HepG2 (cell line): ENCODE results near the gene KLHL36. TPM values are rescaled to one million over a fixed set of nuclear protein-coding genes. Genes with fewer than 3 reads are reported as not detected.
"Not testable (repeated sequence)": the region's sequence is repeated elsewhere in the genome, so short reads cannot be mapped to it uniquely, and the experiment has no call there.

ENCODE experiments used
- ATAC-seq: fragments of 200-7000 bp; cut with Tn5 transposase; 3 replicates; pipeline ENCODE4 v1.9.1; 2020; ENCODE audit warnings: mild to moderate bottlenecking, moderate library complexity
- BruUV-seq: library from RNA; stranded (reverse); fragments of 400-500 nt; replicated peaks from 2 replicates; lab custom pipeline; 2021; lab: Mats Ljungman, UMichigan
- CTCF ChIA-PET: fragments of 300-600 bp; formaldehyde crosslinking; extraction: SDS; loops from one replicate; lab custom pipeline; 2021; ENCODE audit warnings: low total read pairs, inconsistent platforms, low intra/inter-chr PET ratio; lab: Yijun Ruan, JAX
- POLR2A ChIA-PET: fragments of 350-600 bp; sonication (Branson Sonifier 250); formaldehyde crosslinking; loops from one replicate; lab custom pipeline; 2020; ENCODE audit warnings: antibody characterized with exemption, inconsistent platforms; lab: Yijun Ruan, JAX
- DNase-seq: peaks from one replicate; pipeline ENCODE4 v3.0.0-alpha.2; 2015; ENCODE audit warnings: low spot score
- FAIRE-seq: peaks from 3 replicates; lab custom pipeline; 2011; peaks lifted over from hg19 to GRCh38; lab: Jason Lieb, UNC
- H2AFZ ChIP-seq: one replicate; pipeline ENCODE4 v1.6.1; 2011; ENCODE audit warnings: low read length, inconsistent platforms
- H3K27ac ChIP-seq: fragments of 300-600 bp; 3 replicates; pipeline ENCODE4 v1.8.0; 2011; ENCODE audit warnings: mixed run types, mild to moderate bottlenecking, mixed read lengths, low read length, inconsistent platforms; ENCODE audit not compliant: insufficient read depth; ENCODE audit errors: extremely low read length
- H3K27me3 ChIP-seq, 2 experiments: fragments of 200-600 bp in 1 of 2; 2 replicates in 1 of 2; 3 replicates in 1 of 2; pipeline versions ENCODE4 v1.6.0 to v1.8.0; 2011; ENCODE audit warnings: low read length in 2 of 2, mild to moderate bottlenecking in 2 of 2, moderate library complexity in 2 of 2, inconsistent platforms in 1 of 2; ENCODE audit not compliant: insufficient read depth in 2 of 2, control insufficient read depth in 1 of 2
- H3K36me3 ChIP-seq, 2 experiments: fragments of 200-600 bp in 1 of 2; replicated peaks in 1 of 2; 2 replicates in 1 of 2; 3 replicates in 1 of 2; pipeline versions ENCODE4 v1.5.1 to v1.8.0; 2011; ENCODE audit warnings: low read length in 2 of 2, inconsistent platforms in 1 of 2; ENCODE audit not compliant: insufficient read depth in 2 of 2, control insufficient read depth in 1 of 2
- H3K4me1 ChIP-seq: 2 replicates; pipeline ENCODE4 v1.5.1; 2012; ENCODE audit warnings: low read length, inconsistent platforms; ENCODE audit not compliant: insufficient read depth
- H3K4me2 ChIP-seq: 2 replicates; pipeline ENCODE4 v1.6.0; 2011; ENCODE audit warnings: low read depth, low read length, inconsistent platforms
- H3K4me3 ChIP-seq, 3 experiments: fragments of 200-600 bp in 1 of 3; sonication (generic), shearing (Covaris generic) in 1 of 3; replicated peaks in 1 of 3; 2 replicates each; pipeline ENCODE4 v1.5.1; 2011 to 2016; ENCODE audit warnings: low read length in 3 of 3, inconsistent platforms in 2 of 3, low read depth in 2 of 3, mild to moderate bottlenecking in 2 of 3, control low read depth in 1 of 3, mixed read lengths in 1 of 3; ENCODE audit not compliant: insufficient read depth in 1 of 3
- H3K79me2 ChIP-seq: one replicate; pipeline ENCODE4 v1.6.1; 2011; ENCODE audit warnings: low read length, inconsistent platforms; ENCODE audit not compliant: insufficient read depth
- H3K9ac ChIP-seq: 2 replicates; pipeline ENCODE4 v1.6.0; 2011; ENCODE audit warnings: mild to moderate bottlenecking, low read depth, low read length, inconsistent platforms; ENCODE audit not compliant: insufficient read depth
- H3K9me3 ChIP-seq: 2 replicates; pipeline ENCODE4 v1.5.1; 2012; ENCODE audit warnings: mild to moderate bottlenecking, low read length
- H4K20me1 ChIP-seq: 2 replicates; pipeline ENCODE4 v1.6.0; 2011; ENCODE audit warnings: inconsistent platforms, mild to moderate bottlenecking, low read length, moderate library complexity; ENCODE audit not compliant: insufficient read depth
- BHLHE40 ChIP-seq: IDR thresholded peaks from 2 replicates; pipeline ENCODE4 v1.6.1; 2011; ENCODE audit warnings: low read length, improper control_type of control experiment
- KDM6A ChIP-seq: IDR thresholded peaks from 2 replicates; pipeline ENCODE4 v1.6.1; 2016; ENCODE audit warnings: low read depth
- ZBTB37 ChIP-seq: sonication (generic); formaldehyde crosslinking; IDR thresholded peaks from 2 replicates; pipeline ENCODE4 v1.4.0; 2020; ENCODE audit warnings: mild to moderate bottlenecking, missing genetic modification reagents
- ZFP90 ChIP-seq: sonication (generic); formaldehyde crosslinking; IDR thresholded peaks from 2 replicates; pipeline ENCODE4 v1.8.0; 2022; ENCODE audit warnings: missing genetic modification reagents, mild to moderate bottlenecking, inconsistent platforms, borderline replicate concordance
- ZNF382 ChIP-seq: sonication (generic); formaldehyde crosslinking; IDR thresholded peaks from 2 replicates; pipeline ENCODE4 v1.5.0; 2020; ENCODE audit warnings: missing genetic modification reagents, mild to moderate bottlenecking, borderline replicate concordance
- ZNF430 ChIP-seq: sonication (generic); formaldehyde crosslinking; IDR thresholded peaks from 2 replicates; pipeline ENCODE4 v1.9.0; 2021; ENCODE audit warnings: mild to moderate bottlenecking, missing genetic modification reagents
- ZNF441 ChIP-seq: sonication (generic); formaldehyde crosslinking; IDR thresholded peaks from 2 replicates; pipeline ENCODE4 v1.7.0; 2021; ENCODE audit warnings: missing genetic modification reagents, borderline replicate concordance
- WGBS: methylation state at CpG from one replicate; pipeline ENCODE4 v1.1.6; 2017; ENCODE audit warnings: low lambda C conversion rate; 5-methylcytosine and 5-hydroxymethylcytosine counted together
- in situ Hi-C: cut with HindIII; loops from 2 replicates; pipeline ENCODE4 v1.10.0; 2017; ENCODE audit warnings: low pct_unique_long_range_greater_than_20kb; ENCODE audit not compliant: extremely low pct_ligation_motif_present
- intact Hi-C: fragments of 100-400 bp; cut with micrococcal nuclease; formaldehyde crosslinking; loops from one replicate; pipeline ENCODE4 v1.10.0; 2022; ENCODE audit not compliant: unreplicated experiment
- polyA plus RNA-seq, 8 experiments: library from polyadenylated mRNA; depleted of rRNA in 3 of 8; stranded (reverse) in 7 of 8; unstranded in 1 of 8; fragments of >200 nt; fragmentation: Illumina TruSeq in 4 of 8; extraction: Trizol in 4 of 8; gene quantifications; 2 replicates each; pipeline versions ENCODE4 v1.2.1 to v1.2.3, GENCODE V29; 2011 to 2016; ENCODE audit warnings: low read depth in 4 of 8, missing spikeins in 1 of 8, mixed read lengths in 1 of 8; ENCODE audit not compliant: insufficient read depth in 1 of 8
- total RNA-seq, 5 experiments: library from RNA; depleted of rRNA; stranded (reverse); fragments of >200 nt; fragmentation: Illumina TruSeq; extraction: Trizol; gene quantifications; 2 replicates each; pipeline ENCODE4 v1.2.3, GENCODE V29; 2016; ENCODE audit warnings: low read depth in 1 of 5
- TF ChIP-seq, protein P1 (sequence below): IDR thresholded peaks from 2 replicates; pipeline ENCODE4 v1.6.1; 2016

KLHL36 gene
- total and polyA plus RNA-seq, 2 of the 13 experiments (the other 11 are each of a cell fraction or from before 2014, with no cell fraction given), result 24.3 to 26.0 TPM

DNA sequence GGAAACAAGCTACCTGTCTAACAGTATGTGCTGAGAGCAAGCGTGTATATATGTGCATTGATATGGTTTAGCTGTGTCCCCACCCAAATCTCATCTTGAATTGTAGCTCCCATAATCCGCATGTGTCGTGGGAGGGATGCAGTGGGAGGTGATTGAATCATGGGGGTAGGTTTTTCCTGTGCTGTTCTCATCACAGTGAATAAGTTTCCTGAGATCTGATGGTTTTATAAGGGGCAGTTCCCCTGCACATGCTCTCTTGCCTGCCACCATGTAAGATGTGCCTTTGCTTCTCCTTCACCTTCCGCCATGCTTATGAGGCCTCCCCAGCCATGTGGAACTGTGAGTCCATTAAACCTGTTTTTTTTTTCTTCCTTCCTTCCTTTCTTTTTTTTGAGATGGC, 39.9 kb downstream of the KLHL36 start:
- TF ChIP-seq ZNF430 (CRISPR knock-in tag), result 0 out of 2 replicates have a peak, but pooled peaks have one; percentile 58
- WGBS, result 95% methylated on average over 4 of the region's 4 CpGs
- in situ Hi-C loops, H3K4me3 ChIP-seq, BruUV-seq, H3K9me3 ChIP-seq, H3K27me3 ChIP-seq, H3K79me2 ChIP-seq, DNase-seq, CTCF ChIA-PET, H3K9ac ChIP-seq, H3K4me2 ChIP-seq, H3K36me3 ChIP-seq, H4K20me1 ChIP-seq, ATAC-seq, H2AFZ ChIP-seq, H3K27ac ChIP-seq, intact Hi-C loops, POLR2A ChIA-PET, FAIRE-seq: not testable (repeated sequence)
- peaks cover 42% of the 10 kb centered on the region for H3K4me1 ChIP-seq

- POLR2A ChIA-PET, result no interaction called here
- H3K9ac ChIP-seq, result no peak overlapping the region
- FAIRE-seq, result no peak
Observed at GRCh38 chr16:84689111-84689510, 40.8 kb downstream of the KLHL36 start.

More at GRCh38 chr16:84689111-84689510, 40.8 kb downstream of the KLHL36 start:
- Histone ChIP-seq H3K79me2 (no peaks in the 10 kb centered on the region), H3K27me3 (peaks cover 0 to 9% of the 10 kb centered on the region in 2 experiments; a peak in 1 of 5 replicates), H4K20me1 (no peaks in the 10 kb centered on the region), H3K27ac (no peak overlapping the region), H3K9me3 (no peaks in the 10 kb centered on the region), H3K4me1 (peaks cover 42% of the 10 kb centered on the region), H3K36me3 (no peaks in the 10 kb centered on the region), H3K4me2 (no peak overlapping the region), H3K4me3 (no peak overlapping the region), H2AFZ (no peak overlapping the region)
- in situ Hi-C loops, result no loop called here
- no TSS peak for BruUV-seq
- no peak for TF ChIP-seq KDM6A (CRISPR knock-in tag)
- TF ChIP-seq ZBTB37, result no peak
- TF ChIP-seq ZNF382 (CRISPR knock-in tag), result no peak
- TF ChIP-seq, protein P1, sequence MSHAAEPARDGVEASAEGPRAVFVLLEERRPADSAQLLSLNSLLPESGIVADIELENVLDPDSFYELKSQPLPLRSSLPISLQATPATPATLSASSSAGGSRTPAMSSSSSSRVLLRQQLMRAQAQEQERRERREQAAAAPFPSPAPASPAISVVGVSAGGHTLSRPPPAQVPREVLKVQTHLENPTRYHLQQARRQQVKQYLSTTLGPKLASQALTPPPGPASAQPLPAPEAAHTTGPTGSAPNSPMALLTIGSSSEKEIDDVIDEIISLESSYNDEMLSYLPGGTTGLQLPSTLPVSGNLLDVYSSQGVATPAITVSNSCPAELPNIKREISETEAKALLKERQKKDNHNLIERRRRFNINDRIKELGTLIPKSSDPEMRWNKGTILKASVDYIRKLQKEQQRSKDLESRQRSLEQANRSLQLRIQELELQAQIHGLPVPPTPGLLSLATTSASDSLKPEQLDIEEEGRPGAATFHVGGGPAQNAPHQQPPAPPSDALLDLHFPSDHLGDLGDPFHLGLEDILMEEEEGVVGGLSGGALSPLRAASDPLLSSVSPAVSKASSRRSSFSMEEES (CRISPR knock-in tag), result no peak
- no peak for TF ChIP-seq ZNF441 (CRISPR knock-in tag)
- TF ChIP-seq ZFP90, result no peak
- 0 out of 2 replicates have a peak, but pooled peaks have one; percentile 48 for TF ChIP-seq BHLHE40
- CTCF ChIA-PET, result interaction anchor here (0.6 kb wide), 1 partner anchor 159 kb away, joined by 3 read pairs; no protein-coding TSS in a partner anchor
- WGBS, result 81% methylated on average over 8 of the region's 8 CpGs
- intact Hi-C loops, result no loop called here
- DNase-seq, result no peak
- ATAC-seq, result no peak
